ENCODE measurements around the gene CEACAM1.

DNA sequence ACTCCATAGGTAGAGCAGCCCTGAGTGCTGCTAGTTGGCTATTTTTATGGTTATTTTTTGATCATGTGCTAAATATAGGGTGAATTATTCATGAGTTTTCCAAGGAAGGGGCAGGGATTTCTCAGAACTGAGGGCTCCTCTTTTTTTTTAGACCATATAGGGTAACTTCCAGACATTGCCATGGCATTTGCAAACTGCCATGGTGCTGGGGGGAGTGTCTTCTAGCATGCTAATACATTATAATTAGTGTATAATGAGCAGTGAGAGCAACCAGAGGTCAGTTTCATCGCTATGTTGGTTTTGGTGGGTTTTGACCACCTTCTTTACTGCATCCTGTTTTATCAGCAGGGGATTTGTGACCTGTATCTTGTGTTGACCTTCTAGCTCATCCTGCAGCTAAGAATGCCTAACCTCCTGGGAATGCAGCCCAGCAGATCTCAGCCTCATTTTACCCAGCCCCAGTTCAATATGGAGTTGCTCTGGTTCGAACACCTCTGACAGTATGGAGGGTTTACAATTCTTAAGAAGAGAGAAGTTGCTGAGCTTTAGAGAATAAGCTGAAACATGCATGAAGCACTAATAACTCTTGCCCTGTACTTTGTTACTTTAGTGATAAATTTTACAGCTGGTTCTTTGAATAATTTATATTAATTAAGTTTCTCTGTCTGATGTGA is 31.7 kb downstream of the CEACAM1 start:
- TF ChIP-seq CTCF (IDR thresholded peaks at IDR 0.05; ENCODE audit: insufficient read depth, low read length), result no peak
- no peak for TF ChIP-seq POLR2AphosphoS5 (IDR thresholded peaks at IDR 0.05; ENCODE audit: low read depth)
- TF ChIP-seq REST (IDR thresholded peaks at IDR 0.05; ENCODE audit: insufficient replicate concordance, low read depth), result no peak
